VCaP (cell line): ENCODE data around the gene OLFML2B.

Experiments used
- H3K27ac ChIP-seq: fragments of 450-650 bp; 2 replicates; pipeline ENCODE4 v1.5.1; 2017
- TF ChIP-seq, protein P1 (sequence below): fragments of 450-650 bp; conservative IDR thresholded peaks from 2 replicates; pipeline ENCODE4 v1.5.1; 2017; ENCODE audit warnings: mild to moderate bottlenecking, moderate library complexity

Gene OLFML2B

DNA sequence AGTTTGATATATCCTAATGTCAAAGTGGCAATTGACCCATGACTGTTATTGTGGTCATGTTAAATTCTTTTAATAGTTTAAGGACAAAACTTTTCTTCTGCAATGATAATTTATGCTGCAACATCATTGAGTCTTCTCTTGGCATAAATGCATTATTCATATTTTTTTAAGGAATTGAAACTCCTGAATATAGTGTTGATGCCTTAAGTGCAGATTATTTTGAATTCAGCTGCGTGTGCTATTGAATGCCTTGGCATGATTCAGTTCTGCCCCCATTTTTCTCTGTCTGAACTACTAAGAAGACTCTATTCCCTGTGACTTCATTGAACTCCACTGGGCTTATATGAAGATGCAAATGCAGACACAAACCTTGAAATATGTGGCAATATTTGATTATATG, 23.3 kb upstream of the OLFML2B start:
- H3K27ac ChIP-seq, result no peak overlapping the region
- TF ChIP-seq, protein P1, sequence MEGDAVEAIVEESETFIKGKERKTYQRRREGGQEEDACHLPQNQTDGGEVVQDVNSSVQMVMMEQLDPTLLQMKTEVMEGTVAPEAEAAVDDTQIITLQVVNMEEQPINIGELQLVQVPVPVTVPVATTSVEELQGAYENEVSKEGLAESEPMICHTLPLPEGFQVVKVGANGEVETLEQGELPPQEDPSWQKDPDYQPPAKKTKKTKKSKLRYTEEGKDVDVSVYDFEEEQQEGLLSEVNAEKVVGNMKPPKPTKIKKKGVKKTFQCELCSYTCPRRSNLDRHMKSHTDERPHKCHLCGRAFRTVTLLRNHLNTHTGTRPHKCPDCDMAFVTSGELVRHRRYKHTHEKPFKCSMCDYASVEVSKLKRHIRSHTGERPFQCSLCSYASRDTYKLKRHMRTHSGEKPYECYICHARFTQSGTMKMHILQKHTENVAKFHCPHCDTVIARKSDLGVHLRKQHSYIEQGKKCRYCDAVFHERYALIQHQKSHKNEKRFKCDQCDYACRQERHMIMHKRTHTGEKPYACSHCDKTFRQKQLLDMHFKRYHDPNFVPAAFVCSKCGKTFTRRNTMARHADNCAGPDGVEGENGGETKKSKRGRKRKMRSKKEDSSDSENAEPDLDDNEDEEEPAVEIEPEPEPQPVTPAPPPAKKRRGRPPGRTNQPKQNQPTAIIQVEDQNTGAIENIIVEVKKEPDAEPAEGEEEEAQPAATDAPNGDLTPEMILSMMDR, result no peak

DNA sequence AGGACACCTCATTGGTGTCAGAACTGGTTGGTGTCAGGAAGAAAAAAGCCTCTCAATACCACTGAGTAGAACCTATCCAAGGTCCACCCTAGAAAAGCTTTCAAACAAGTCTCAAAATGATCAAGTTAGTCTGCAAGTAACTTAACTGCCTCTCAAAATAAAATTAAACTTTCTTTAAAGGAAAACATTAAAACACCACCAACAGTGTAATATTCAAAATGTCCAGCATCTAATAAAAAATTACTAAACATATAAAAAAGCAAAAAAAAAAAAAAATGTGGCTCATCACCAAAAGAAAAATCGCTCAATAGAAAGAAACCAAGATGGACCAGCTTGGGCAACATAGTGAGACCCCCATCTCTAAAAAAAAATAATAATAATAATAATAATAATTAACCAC, 18.7 kb upstream of the OLFML2B start:
- H3K27ac ChIP-seq, result no peak overlapping the region
- TF ChIP-seq, protein P1, result no peak

DNA sequence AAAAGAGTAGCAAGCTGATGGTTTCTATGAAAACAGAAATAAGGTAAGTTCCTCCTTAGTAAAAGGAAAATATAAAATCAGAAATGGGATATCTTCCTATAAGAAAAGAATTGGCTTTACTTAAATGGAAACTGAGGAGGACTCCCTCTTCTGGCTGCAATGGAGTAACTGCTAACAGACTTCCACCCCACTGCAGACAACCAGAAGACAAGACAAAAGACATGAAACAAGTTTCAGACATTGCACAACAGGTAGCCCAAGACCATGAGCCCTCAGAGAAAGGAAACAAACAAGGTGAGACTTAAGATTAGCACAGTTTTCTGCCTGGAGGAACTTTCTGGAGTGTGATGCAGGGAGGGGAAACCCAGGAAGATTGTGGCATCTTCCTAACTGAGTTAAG, 17.0 kb upstream of the OLFML2B start:
- TF ChIP-seq, protein P1, result peak; percentile 48; the same call in 1 of the 2 replicates
- no peak overlapping the region for H3K27ac ChIP-seq

DNA sequence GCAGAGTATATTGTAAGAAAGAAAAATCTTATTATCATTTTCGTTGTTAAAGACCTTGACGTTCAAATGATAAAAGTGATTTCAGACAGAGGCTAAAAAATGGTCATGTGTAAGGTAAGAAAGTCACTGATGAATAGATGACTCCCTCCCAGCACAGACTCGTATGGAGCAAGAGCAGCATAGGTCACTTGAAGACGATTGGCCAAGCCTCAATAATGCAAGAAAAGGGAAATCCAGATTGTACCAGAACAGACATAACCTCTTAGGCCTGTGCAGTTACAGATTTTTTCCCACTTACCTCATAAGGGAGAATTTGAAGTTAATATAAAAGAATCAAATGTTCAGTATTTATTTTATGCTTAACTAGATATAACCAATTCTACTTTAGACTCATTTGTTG, 16.3 kb upstream of the OLFML2B start:
- TF ChIP-seq, protein P1, result no peak
- no peak overlapping the region for H3K27ac ChIP-seq

DNA sequence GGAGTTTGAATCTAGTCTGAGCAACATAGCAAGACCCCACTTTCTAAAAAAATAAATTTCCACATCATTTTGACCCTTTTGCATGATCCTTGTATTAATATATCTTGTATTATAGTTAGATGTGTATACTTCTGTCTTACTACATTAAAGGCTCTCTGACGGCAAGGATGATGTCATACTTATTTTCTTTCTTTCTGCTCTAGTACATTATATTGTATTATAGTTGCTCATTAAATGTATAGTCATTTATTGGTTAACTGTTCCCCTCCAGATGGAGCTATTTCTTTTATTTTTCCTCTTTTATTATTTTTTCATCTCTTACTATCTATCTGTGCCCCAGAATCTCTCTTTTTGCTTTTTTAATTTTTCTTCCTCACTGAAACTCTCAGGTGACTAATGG, 15.0 kb upstream of the OLFML2B start:
- TF ChIP-seq, protein P1, result no peak
- no peak overlapping the region for H3K27ac ChIP-seq

DNA sequence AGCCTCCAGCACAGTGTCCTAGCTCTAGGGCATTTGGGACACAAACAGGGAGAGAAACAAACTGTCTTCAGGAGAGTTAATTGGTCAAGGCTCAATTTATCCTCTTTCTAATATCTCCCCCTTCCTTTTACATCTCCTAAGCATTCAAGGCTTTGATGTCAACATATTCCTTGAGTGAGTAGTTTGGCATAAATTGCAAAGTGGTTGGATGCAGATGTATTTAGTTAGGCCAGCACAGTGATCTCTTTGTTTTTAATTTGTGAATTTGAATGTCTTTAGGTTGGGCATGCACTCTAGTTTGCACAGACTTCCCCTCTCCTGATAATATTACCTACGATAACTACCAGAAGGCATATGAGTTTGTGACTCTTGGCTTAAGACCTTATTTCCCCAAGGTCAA, 12.5 kb upstream of the OLFML2B start:
- TF ChIP-seq, protein P1, result no peak
- peak overlapping the region; percentile 36; the same call in 1 of the 2 replicates for H3K27ac ChIP-seq

DNA sequence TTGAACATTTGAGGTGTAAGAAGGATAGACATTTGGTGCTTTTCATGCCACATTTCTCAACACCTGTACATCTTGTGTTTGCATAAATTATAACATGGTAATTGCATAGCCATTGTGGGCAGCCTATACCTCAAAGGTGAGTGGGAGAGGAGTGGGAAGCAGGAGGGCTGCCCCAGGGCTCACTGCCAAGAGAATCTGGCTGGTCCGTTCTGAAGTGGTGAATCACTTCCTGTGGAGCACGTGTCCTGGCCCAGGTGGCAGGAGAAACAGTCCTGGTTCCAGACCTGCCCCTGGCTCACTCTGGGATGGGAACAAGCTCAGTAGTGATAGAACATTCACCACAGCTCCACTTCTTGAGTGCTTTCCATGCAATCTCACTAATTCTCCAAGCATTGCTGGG, 11.6 kb upstream of the OLFML2B start:
- TF ChIP-seq, protein P1, result no peak
- H3K27ac ChIP-seq, result no peak overlapping the region

DNA sequence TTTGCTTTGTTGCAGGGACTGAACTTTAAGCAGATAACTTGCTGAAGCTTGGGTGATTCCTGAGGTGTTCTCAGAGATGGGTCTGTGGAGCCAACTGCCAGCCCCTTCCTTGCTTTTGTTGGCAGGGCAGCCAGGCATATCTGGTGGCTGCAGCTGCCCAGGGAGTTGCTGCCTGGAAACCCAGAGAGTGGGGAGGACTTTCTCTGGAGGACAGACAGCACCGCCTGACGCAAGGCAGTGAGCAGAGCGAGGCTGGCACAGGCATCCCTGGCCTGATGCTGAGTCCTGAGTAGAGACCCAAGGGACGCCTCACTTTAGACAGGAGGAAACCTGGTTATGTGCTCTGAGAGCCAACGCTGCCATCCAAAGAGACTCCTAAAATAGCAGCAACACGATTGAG, 9.8 kb upstream of the OLFML2B start:
- TF ChIP-seq, protein P1, result no peak
- H3K27ac ChIP-seq, result no peak overlapping the region
